Measurements from ENCODE around the gene SFMBT1. TPM values are rescaled to one million over a fixed set of nuclear protein-coding genes. Genes with fewer than 3 reads are reported as not detected.

Gene SFMBT1
- total and polyA plus RNA-seq, 12 donors = 3.1 to 19.1 (median 16.3) TPM

DNA sequence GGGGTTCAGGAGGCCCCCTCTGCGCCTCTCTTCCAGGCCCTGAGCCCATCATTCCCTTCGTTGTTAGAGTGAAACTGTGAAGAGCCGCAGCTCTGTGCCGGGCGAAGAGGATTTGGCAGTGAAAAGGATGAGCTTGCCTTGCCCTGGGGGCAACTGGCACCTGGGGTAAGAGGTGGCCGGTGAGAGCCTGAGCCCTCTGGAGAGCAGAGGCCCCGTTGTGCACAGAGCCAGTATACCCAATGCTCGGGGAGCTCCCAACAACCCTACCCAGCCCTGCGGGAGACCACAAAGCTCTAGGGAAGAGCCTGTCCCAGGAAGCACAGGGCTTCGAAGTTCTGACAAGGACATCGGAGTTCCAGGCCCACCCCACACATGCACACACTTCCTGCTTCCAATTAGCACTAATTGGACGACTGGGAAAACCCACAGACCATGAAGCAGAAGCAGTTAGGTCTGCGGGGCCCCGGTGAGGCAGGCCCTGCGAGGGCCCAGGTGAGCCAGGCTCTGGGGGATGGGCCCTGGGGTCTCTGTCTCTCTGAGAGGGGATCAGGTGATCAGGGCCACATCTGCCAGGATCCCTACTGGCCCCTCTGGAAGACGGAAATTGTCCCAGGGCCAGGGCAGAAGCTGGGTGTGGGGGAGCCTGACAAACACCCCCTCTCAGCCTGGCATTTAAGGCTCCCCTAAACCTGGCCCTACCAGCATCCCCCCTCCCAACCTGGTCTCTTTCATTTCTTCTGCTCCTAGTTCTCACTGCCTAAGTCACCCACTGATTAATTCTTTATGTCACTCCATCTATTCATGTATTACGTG, 27.9 kb upstream of the SFMBT1 start:
- peak overlapping the region in 9 of 10 donors; percentile 44 to 85 (median 71) for H3K27ac ChIP-seq
- H3K4me1 ChIP-seq = peaks cover 4 to 20% (median 10%) of the 10 kb centered on the region in 9 donors
- H3K9me3 ChIP-seq = no peaks in the 10 kb centered on the region
- DNase-seq = no peak
- ATAC-seq = peak in 5 of 8 donors; percentile 2 to 27 (median 8)
- intact Hi-C loops (cut with DNase I) = loop anchor here (2.0 to 10.0 kb wide), 13 partner anchors 139 to 333 kb away; partner anchors contain the start of genes NEK4 (in 3 of the 10), ITIH1 (in 2 of the 10) and MUSTN1 (in 1 of the 10)
- 76 to 82% methylated on average over 17 of the region's 17 CpGs for WGBS, 2 donors
- peak overlapping the region in 7 of 10 donors; percentile 47 to 80 (median 71) for H3K4me3 ChIP-seq
- H3K36me3 ChIP-seq = peaks cover 0 to 11% (median 0%) of the 10 kb centered on the region in 9 donors
- TF ChIP-seq CTCF (IDR thresholded peaks at IDR 0.05) = no peak
- H3K27me3 ChIP-seq = no peaks in the 10 kb centered on the region

GRCh38 chr3:53072653-53073552, 27.0 kb upstream of the SFMBT1 start:
- 5 to 12% methylated on average over 32 of the region's 32 CpGs for WGBS, 2 donors
- H3K4me1 ChIP-seq = peaks cover 4 to 20% (median 10%) of the 10 kb centered on the region in 9 donors
- peak overlapping the region in 9 of 10 donors; percentile 44 to 85 (median 71) for H3K27ac ChIP-seq
- H3K27me3 ChIP-seq = no peaks in the 10 kb centered on the region
- TF ChIP-seq CTCF (IDR thresholded peaks at IDR 0.05) = peak; percentile 79 to 98 (median 96)
- DNase-seq (peak; percentile 82 to 85), ATAC-seq (peak; percentile 89 to 97 (median 95))
- peaks cover 0 to 9% (median 0%) of the 10 kb centered on the region in 9 donors for H3K36me3 ChIP-seq
- intact Hi-C loops (cut with DNase I) = loop anchor here (2.0 to 10.0 kb wide), 13 partner anchors 138 to 332 kb away; partner anchors contain the start of genes NEK4 (in 3 of the 10), ITIH1 (in 2 of the 10) and MUSTN1 (in 1 of the 10)
- peak overlapping the region; percentile 33 to 80 (median 72) for H3K4me3 ChIP-seq
- H3K9me3 ChIP-seq = no peaks in the 10 kb centered on the region

DNA sequence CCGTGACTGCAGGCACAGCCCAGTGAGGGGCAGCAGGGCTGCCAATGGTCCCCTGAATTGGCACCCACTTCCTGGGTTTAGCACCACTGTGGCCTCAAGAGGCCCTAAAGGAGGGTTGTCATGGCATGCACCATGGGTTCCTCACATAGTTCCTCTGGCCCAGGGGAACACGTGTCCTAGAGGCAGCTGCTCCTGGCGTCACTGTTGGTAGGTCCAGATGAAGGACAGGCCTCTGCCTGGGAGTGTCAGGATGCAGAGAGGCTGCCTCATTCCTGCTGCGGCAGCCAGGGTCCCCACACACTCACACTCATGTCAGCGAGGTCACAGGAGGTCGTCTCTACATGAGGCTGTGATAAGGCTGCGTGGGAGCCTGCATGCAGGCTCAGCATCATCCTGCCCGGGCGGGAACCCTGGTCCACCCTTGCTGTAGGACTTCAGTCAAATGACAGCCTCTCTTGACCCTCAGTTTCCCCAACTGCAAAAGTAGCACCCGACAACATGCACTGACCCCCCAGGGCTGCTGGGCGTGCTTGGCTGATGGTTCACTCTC, 26.1 kb upstream of the SFMBT1 start:
- WGBS, 2 donors = 68 to 71% methylated on average over 11 of the region's 11 CpGs
- DNase-seq (no peak), ATAC-seq (no peak)
- H3K4me3 ChIP-seq = peak overlapping the region in 5 of 10 donors; percentile 70 to 75 (median 72)
- H3K9me3 ChIP-seq = no peaks in the 10 kb centered on the region
- intact Hi-C loops (cut with DNase I) = loop anchor here (2.0 to 10.0 kb wide), 13 partner anchors 137 to 331 kb away; partner anchors contain the start of genes NEK4 (in 3 of the 10), ITIH1 (in 2 of the 10) and MUSTN1 (in 1 of the 10)
- peak overlapping the region in 2 of 10 donors; percentile 76 to 80 for H3K27ac ChIP-seq
- TF ChIP-seq CTCF (IDR thresholded peaks at IDR 0.05) = no peak
- no peaks in the 10 kb centered on the region for H3K27me3 ChIP-seq
- no peaks in the 10 kb centered on the region for H3K36me3 ChIP-seq
- H3K4me1 ChIP-seq = peaks cover 4 to 20% (median 10%) of the 10 kb centered on the region in 9 donors

Data from heart right ventricle (tissue), 16 donors.